Neural crest cell (in vitro differentiated cells): ENCODE data around the gene DEFB131A. TPM values are rescaled to one million over a fixed set of nuclear protein-coding genes. Genes with fewer than 3 reads are reported as not detected.
"Not testable (repeated sequence)": the region's sequence is repeated elsewhere in the genome, so short reads cannot be mapped to it uniquely, and the experiment has no call there.

Experiments used
- DNase-seq: peaks from one replicate; pipeline ENCODE4 v3.0.0; 2021; ENCODE audit warnings: low read depth, mixed read lengths, low spot score
- H3K27ac Mint-ChIP-seq: one replicate; pipeline ENCODE4 v1.8.0; 2021; ENCODE audit warnings: mild to moderate bottlenecking, mixed read lengths; ENCODE audit not compliant: unreplicated experiment
- H3K27me3 Mint-ChIP-seq: 2 replicates; pipeline ENCODE4 v1.8.0; 2021; ENCODE audit warnings: low read depth, mild to moderate bottlenecking, mixed read lengths
- H3K36me3 Mint-ChIP-seq: 2 replicates; pipeline ENCODE4 v1.8.0; 2021; ENCODE audit warnings: low read depth, mild to moderate bottlenecking, mixed read lengths
- H3K4me1 Mint-ChIP-seq: 2 replicates; pipeline ENCODE4 v1.8.0; 2021; ENCODE audit warnings: mixed read lengths
- H3K4me3 Mint-ChIP-seq: one replicate; pipeline ENCODE4 v1.8.0; 2021; ENCODE audit warnings: mild to moderate bottlenecking, mixed read lengths
- H3K9me3 Mint-ChIP-seq: 2 replicates; pipeline ENCODE4 v1.8.0; 2021; ENCODE audit warnings: mixed read lengths
- long read RNA-seq: library from polyadenylated mRNA; unstranded; transcript quantifications from one replicate; pipeline ENCODE4 v2.0.0, GENCODE V29; 2020
- total RNA-seq: library from RNA; stranded (reverse); gene quantifications from 2 replicates; pipeline ENCODE4 v1.2.1, GENCODE V29; 2021
- TF ChIP-seq, protein P1 (sequence below): fragments of 200-600 bp; sonication (generic); conservative IDR thresholded peaks from 2 replicates; pipeline ENCODE4 v1.5.0; 2021; ENCODE audit warnings: antibody characterized with exemption, mild to moderate bottlenecking

The DEFB131A gene, protein sequence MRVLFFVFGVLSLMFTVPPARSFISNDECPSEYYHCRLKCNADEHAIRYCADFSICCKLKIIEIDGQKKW
- not detected in 2 replicates for total RNA-seq
- long read RNA-seq = 0 reads

DNA sequence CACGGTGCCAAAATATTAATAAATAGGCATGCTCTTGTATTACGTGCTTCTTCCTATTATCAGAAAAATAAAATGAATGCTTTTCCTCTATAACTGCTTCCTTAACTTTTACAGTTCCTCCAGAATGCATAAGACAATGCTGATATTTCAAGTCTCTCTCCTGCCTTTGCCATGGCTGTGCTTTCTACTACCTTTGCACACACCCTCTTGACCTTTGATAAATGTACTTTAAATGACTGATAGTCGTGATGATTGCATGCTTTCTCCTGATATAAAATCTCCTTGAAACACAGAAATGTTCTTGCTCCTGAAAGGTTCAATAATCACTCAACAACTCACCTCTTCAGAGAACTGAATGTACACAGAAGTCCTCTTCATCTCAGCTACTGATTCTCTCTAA, at the start of gene DEFB131A:
TSS of gene DEFB131A (plus strand) at position 301 of the 400 bp plus-strand sequence. CDS start 120 bp downstream, outside the sequence.
- H3K27ac Mint-ChIP-seq, H3K9me3 Mint-ChIP-seq, H3K27me3 Mint-ChIP-seq, H3K4me3 Mint-ChIP-seq, H3K36me3 Mint-ChIP-seq, H3K4me1 Mint-ChIP-seq, DNase-seq: not testable (repeated sequence)

DNA sequence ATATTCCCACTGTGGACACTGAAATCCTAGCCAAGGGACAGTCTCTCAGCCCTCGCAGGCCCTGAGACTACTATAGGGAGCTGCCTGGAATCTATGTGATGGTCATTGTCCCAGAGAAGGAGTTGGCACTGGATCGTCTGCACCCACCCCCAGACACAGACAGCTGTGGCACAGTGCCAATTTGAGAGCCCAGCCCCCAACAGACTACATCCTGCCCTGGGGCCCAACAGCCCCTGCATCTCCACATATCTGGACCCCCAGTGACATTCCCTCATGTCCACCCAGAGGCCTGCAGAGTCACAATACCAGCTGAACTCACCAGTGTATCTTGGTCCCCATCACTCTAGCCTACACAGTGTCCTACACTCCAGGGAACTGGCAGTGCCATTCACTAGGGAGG, 38.4 kb upstream of the DEFB131A start:
- DNase-seq, H3K27ac Mint-ChIP-seq, H3K27me3 Mint-ChIP-seq, H3K36me3 Mint-ChIP-seq, H3K9me3 Mint-ChIP-seq, H3K4me3 Mint-ChIP-seq, H3K4me1 Mint-ChIP-seq: not testable (repeated sequence)

DNA sequence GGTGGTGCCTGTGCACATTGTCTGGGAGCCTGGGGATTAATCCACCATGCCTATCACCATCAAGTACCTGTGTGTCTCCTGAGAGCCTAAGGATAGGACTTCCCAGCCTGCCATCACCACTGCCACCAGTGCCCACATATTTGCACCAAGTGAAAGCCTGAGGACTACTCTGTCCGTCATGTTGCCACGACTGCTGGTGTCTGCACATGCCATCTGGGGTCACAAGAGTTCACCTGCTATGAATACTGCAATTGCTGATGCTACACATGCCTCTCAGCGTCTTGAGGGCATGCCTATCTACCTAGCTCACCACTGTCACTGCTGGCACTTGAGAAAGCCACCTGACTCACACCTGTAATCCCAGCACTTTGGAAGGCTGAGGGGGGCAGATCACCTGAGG, 37.7 kb upstream of the DEFB131A start:
- not testable (repeated sequence) for H3K36me3 Mint-ChIP-seq, DNase-seq, H3K4me3 Mint-ChIP-seq, H3K27me3 Mint-ChIP-seq, H3K27ac Mint-ChIP-seq, H3K9me3 Mint-ChIP-seq, H3K4me1 Mint-ChIP-seq

DNA sequence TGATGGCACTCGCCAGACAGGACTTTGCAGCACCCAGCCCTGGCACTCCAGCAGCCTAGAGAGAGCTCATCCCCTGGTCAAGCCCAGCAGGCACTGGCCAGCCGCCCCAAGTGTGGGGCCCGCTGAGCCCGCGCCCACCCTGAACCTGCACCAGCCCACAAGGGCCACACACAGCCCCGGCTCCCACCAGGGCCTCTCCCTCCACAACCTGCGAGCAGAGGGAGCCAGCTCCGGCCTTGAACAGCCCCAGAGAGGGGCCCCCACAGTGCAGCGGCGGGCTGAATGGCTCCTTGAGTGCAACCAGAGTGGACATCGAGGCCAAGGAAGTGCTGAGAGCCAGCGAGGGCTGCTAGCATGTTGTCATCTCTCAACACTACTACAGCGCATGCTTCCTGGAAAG, 34.4 kb upstream of the DEFB131A start:
- Mint-ChIP-seq H3K9me3 (peaks cover 8% of the 10 kb centered on the region), H3K27ac (no peak overlapping the region), H3K4me3 (no peak overlapping the region), H3K36me3 (no peaks in the 10 kb centered on the region), H3K4me1 (no peaks in the 10 kb centered on the region), H3K27me3 (peaks cover 5% of the 10 kb centered on the region)
- TF ChIP-seq, protein P1, sequence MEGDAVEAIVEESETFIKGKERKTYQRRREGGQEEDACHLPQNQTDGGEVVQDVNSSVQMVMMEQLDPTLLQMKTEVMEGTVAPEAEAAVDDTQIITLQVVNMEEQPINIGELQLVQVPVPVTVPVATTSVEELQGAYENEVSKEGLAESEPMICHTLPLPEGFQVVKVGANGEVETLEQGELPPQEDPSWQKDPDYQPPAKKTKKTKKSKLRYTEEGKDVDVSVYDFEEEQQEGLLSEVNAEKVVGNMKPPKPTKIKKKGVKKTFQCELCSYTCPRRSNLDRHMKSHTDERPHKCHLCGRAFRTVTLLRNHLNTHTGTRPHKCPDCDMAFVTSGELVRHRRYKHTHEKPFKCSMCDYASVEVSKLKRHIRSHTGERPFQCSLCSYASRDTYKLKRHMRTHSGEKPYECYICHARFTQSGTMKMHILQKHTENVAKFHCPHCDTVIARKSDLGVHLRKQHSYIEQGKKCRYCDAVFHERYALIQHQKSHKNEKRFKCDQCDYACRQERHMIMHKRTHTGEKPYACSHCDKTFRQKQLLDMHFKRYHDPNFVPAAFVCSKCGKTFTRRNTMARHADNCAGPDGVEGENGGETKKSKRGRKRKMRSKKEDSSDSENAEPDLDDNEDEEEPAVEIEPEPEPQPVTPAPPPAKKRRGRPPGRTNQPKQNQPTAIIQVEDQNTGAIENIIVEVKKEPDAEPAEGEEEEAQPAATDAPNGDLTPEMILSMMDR = no peak
- DNase-seq = no peak

DNA sequence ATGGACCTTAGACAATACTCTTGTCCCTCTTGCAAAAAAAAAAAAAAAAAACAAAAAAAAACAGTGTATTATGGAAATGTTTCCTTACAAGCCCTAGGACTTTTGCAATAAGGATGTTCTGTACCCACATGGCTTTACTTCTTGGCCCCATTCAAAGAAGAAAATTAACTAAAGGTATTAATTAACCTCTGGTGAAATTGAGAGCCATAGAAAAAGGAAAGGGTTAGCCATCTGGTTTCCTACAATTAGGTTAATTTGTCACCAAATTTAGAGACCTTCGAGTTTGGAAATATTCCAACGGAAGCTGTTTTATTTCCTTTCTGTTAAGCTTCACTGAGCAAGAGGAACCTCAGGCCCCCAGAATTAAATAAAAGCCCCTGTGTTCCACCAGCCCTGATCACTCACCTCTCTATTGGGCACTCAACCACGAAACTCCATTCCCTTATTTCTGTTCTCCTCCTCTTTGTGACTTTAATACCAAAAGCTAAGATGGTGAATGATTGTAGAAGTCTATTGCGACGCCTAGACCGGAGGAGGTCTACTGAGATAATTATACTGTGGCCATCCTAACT, 22.2 kb upstream of the DEFB131A start:
- H3K27ac Mint-ChIP-seq, H3K4me3 Mint-ChIP-seq, H3K27me3 Mint-ChIP-seq, H3K36me3 Mint-ChIP-seq, H3K4me1 Mint-ChIP-seq, DNase-seq: not testable (repeated sequence)
- peaks cover 13% of the 10 kb centered on the region for H3K9me3 Mint-ChIP-seq

DNA sequence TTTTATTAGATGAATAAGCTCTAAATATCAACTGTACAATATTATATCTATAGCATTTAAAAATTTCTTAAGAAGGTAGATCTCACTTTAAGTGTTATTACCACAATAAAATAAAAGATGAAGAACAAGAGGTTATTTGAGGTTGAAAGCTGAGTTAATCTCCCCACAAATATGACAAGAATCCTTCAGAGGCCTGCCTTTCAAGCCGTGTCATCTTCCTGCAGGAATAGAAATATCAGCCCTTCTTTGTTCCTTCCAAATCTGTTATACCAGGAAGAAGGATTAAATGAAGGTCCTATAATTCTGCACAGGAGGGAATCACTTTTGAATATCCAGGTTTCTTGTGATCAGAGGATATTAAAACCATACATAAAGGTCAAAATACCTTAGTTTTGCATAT, 18.3 kb upstream of the DEFB131A start:
- H3K27ac Mint-ChIP-seq, DNase-seq, H3K4me1 Mint-ChIP-seq, H3K4me3 Mint-ChIP-seq, H3K36me3 Mint-ChIP-seq, H3K9me3 Mint-ChIP-seq, H3K27me3 Mint-ChIP-seq: not testable (repeated sequence)

DNA sequence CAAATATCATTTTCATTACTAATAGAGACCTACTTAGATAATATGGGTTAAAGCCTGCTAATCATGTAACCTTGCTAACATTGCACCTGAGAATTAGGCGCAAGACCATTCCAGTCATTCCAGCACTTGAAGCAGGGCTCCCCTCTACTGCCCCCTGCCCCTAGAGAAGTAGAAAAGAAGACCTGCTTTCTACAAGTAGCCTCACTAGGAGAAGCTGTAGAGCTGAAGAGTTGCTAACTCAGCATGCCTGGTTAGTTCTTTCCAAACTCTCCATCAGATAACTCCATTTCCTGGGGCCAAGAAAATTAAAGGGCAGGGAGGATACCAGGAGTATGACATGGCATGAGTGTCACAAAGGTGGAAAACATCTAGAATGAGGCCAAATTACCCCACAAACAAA, 14.2 kb upstream of the DEFB131A start:
- H3K36me3 Mint-ChIP-seq, H3K4me1 Mint-ChIP-seq, H3K4me3 Mint-ChIP-seq, DNase-seq, H3K27me3 Mint-ChIP-seq, H3K27ac Mint-ChIP-seq, H3K9me3 Mint-ChIP-seq: not testable (repeated sequence)

DNA sequence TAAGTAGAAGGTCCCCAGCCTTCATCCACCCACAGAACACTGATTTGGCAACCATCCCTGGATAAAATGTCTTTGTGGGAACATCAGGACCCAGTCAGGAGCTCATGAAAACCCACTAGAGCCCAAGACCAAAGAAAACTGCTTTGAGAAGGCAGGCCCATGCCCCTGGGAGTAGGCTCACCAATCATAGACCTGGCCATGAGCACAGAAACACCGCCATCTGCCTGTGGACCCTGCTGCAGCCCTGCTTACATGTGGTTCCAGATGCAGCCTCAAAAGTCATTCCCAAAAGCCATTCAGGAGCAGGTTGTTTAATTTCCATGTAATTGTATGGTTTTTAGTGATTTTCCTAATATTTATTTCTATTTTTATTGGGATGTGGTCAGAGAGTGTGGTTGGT, 10.9 kb upstream of the DEFB131A start:
- not testable (repeated sequence) for H3K4me3 Mint-ChIP-seq, H3K9me3 Mint-ChIP-seq, H3K27me3 Mint-ChIP-seq, H3K27ac Mint-ChIP-seq, H3K36me3 Mint-ChIP-seq, H3K4me1 Mint-ChIP-seq, DNase-seq

DNA sequence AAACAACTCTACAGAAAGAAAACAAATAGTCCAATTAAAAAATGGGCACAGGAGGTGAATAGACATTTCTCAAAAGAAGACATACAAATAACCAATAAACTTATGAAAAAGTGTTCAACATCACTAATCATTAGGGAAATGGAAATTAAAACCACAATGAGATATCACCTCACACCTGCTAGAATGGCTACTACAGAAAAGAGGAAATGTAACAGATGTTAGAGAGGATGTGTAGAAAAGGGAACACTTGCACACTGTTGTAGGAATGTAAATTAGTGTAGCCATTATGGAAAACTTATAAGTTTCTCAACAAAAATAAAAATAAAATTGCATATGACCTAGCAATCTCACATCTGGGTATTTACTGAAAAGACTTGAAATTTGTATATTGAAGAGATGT, 7.5 kb upstream of the DEFB131A start:
- H3K36me3 Mint-ChIP-seq, H3K4me3 Mint-ChIP-seq, DNase-seq, H3K9me3 Mint-ChIP-seq, H3K27ac Mint-ChIP-seq, H3K4me1 Mint-ChIP-seq, H3K27me3 Mint-ChIP-seq: not testable (repeated sequence)

DNA sequence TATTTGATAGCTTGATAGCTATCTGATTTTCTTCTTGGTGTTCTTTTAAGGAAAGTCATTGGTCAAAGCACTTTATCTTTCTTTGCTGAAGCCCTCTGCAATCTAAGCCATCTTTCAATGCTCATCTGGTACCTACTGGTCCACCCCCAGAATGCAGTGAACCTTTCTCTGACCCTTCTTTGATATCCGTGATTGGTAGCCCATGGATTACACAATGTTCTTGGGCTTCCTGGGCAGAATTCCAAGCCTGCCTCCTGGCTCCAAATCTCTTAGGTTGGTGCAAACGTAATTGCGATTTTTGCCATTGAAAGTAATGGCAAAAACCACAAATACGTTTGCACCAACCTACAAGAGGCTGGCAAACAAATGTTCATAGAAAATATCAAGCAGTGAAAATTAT, 1.9 kb upstream of the DEFB131A start:
- DNase-seq, H3K36me3 Mint-ChIP-seq, H3K27me3 Mint-ChIP-seq, H3K4me1 Mint-ChIP-seq, H3K4me3 Mint-ChIP-seq, H3K27ac Mint-ChIP-seq, H3K9me3 Mint-ChIP-seq: not testable (repeated sequence)

DNA sequence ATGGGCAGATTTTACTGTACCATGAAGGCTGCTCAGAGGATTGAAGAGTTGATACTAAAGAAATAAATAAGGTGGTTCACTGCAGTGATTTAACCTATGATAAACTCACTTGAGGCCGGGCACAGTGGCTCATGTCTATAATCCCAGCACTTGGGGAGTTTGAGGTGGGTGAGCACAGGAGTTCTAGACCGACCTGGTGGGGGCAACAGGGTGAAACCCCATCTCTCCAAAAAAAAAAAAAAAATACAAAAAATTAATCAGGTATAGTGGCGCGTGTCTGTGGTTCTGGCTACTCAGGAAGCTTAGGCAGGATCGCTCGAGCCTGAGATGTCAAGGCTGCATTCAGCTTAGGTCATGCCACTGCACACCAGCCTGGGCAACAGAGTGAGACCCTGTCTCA, 467 bp downstream of the DEFB131A start:
- not testable (repeated sequence) for H3K4me3 Mint-ChIP-seq, H3K27ac Mint-ChIP-seq, H3K36me3 Mint-ChIP-seq, H3K4me1 Mint-ChIP-seq, H3K27me3 Mint-ChIP-seq, H3K9me3 Mint-ChIP-seq, DNase-seq

DNA sequence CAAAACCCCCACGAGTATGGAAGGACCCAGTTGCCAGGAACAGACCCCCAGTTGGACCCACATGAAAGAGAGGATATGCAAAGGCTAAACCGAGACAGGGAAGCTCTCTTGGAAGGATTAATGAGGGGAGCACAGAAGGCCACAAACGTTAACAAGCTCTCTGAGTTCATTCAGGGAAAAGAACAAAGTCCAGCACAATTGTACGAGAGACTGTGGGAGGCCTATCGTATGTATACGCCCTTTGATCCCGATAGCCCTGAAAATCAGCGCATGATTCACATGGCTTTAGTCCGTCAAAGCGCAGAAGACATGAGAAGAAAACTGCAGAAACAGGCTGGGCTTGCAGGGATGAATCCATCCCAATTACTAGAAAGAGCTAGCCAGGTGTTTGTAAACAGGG, 8.0 kb downstream of the DEFB131A start:
- not testable (repeated sequence) for H3K4me1 Mint-ChIP-seq, H3K27ac Mint-ChIP-seq, DNase-seq, H3K9me3 Mint-ChIP-seq, H3K36me3 Mint-ChIP-seq, H3K4me3 Mint-ChIP-seq, H3K27me3 Mint-ChIP-seq

DNA sequence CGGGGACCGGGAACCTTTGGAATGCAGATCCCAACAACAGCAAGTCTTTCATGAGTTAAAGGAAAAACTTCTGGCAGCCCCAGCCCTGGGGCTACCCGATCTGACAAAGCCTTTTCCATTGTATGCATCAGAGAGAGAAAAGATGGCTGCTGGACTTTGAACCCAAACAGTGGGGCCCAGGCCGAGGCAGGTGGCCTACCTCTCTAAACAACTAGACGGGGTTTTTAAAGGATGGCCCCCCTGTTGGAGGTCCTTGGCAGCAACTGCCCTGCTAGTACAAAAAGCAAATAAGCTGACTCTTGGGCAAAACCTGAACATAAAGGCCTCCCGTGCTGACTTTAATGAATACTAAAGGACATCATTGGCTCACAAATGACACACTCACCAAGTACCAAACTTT, 10.1 kb downstream of the DEFB131A start:
- H3K4me1 Mint-ChIP-seq, H3K27me3 Mint-ChIP-seq, H3K27ac Mint-ChIP-seq, H3K9me3 Mint-ChIP-seq, H3K36me3 Mint-ChIP-seq, DNase-seq, H3K4me3 Mint-ChIP-seq: not testable (repeated sequence)
